HG02973 (cell line): ENCODE measurements around the gene NFKB1.

Experiments
- ATAC-seq: cut with Tn5 transposase; IDR thresholded peaks from one replicate; pipeline ENCODE4 v1.9.1; 2021; ENCODE audit warnings: moderate library complexity; ENCODE audit not compliant: unreplicated experiment

The NFKB1 gene

GRCh38 chr4:102530986-102531385 is 29.8 kb downstream of the NFKB1 start:
- no peak for ATAC-seq

GRCh38 chr4:102531462-102531861 is 30.3 kb downstream of the NFKB1 start:
- no peak for ATAC-seq

DNA sequence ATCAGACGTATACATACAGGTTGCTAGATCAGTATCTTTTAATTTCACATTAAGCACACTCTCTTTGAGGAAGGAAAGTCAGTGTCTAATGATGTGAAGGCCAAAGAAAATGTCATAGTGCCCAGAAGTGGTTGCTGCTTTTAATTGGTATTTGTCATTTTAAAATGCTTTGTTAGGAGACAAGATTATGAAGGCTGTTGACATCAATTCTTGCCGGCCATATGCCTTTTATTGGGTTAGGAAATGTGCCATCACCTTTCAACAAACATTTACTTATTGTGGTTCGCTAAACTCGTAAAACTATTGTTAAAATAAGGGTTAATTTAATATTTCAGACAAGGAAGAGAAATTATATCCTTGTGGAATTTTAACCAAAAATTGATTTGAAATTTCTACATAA is 32.2 kb downstream of the NFKB1 start:
- no peak for ATAC-seq

- ATAC-seq = no peak
Measured at GRCh38 chr4:102533904-102534303, 32.7 kb downstream of the NFKB1 start.

- ATAC-seq = no peak
Measured at GRCh38 chr4:102534845-102535244, 33.7 kb downstream of the NFKB1 start.

DNA sequence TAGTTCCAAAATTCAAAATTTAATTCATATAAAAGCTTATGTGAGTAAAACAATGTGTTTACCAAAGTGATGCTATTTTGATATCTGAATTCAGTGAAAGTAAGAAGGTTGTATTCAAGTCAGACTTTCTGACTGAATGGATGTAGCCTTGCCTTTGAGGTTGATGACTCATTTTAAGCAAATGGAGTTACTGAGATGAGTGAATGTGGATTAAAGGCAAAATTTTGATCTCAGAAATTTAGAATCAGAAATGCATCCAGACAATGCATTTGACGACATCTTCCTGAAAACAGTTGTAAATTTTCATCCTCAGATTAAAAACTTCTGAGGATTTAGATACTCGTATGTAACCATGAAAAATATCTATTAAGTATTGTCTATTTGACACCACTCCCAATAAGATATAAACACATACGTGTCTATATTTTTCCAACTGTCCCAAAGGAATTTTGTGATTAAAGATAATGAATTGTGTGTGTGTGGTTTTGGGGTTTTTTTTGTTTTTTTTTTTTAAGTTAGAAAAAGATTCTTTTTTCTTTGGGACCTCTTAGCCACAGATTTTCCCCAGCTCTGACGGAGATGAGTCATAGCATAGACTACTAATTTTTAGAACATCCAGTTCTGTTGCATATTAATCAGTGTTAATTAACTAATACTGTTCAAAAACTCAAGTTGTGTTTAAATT is 34.4 kb downstream of the NFKB1 start:
- ATAC-seq = peak; percentile 79

- ATAC-seq = no peak
Measured at GRCh38 chr4:102536768-102537167, 35.6 kb downstream of the NFKB1 start.

DNA sequence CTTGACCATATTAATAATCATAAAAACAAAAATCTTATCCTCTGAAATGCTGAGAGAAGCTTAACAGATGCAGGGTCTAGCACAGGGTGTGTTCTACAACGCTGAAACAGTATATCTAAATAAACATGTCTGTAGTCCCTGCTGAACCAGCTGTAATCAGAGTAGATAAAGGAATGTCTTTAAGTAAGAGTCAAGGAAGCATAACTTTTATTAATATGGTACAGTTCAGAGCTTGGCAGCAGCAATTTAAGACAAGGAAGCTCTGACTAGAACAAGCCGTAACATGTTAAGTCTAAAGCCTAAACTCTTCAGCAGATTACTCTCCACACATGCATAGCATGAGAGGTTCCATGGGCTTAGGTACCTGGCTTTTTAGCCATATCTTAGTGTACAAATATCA is 36.1 kb downstream of the NFKB1 start:
- ATAC-seq = no peak

- no peak for ATAC-seq
Measured at GRCh38 chr4:102541697-102542096, 40.5 kb downstream of the NFKB1 start.

DNA sequence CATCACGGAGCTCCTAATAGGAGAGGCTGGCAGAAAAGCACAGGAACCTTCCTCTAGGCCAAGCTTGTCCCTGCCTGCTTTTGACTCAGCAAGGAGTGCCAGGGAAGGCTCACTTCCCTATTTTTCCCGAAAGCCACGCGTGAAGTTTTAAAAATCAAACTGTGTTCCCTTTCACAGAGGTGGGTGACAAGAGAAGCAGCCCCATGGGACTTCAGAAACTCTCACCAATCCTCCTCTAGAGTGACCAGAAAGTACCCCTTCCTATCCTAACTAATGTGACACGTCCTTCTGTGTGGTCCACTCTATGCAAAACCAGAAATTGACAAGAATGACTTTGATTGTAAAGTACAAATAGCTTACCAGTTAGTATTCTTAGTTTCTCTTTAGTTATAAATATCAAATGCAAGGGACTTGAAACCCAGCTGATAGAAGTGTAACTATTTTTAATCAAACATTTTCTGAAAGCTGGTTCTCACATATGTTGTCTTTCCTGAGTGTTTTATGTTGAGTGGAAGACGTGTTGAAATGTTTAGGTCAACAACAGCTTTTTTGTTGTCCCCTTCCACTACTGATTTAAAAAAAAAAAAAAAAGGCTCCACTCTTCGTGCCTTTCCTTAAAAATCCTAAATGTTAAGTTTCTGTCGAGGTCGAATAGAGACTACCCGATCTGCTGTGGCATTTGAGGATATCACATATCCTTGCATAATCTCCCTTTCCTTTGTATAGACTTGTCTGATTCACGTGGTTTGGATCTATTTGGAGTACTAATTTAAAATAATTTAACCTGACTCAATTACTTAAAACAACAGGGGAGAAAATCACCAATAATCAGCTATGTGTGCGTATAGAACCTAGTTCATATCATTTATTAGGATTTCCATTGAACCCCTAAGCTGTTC is 42.1 kb downstream of the NFKB1 start:
- ATAC-seq = peak; percentile 80

DNA sequence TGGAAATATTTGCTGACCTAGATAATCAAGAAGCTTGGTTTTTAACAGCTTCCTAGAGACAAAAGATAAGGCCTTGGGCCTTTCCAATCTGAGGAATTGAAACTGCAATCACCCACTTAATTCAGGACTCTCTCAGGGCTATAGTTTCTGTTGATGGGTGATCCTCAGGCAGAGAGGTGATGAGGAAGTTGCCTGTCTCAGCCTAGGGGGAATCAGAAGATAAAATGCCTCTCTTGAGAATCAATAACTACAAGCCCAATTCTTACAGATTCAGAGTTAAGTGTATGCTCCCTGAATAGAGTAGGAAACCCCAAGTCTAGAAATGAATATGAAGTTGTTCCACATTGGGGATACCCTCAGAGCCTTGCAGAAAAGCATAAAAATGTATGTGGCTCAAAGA is 45.5 kb downstream of the NFKB1 start:
- ATAC-seq = peak; percentile 43

DNA sequence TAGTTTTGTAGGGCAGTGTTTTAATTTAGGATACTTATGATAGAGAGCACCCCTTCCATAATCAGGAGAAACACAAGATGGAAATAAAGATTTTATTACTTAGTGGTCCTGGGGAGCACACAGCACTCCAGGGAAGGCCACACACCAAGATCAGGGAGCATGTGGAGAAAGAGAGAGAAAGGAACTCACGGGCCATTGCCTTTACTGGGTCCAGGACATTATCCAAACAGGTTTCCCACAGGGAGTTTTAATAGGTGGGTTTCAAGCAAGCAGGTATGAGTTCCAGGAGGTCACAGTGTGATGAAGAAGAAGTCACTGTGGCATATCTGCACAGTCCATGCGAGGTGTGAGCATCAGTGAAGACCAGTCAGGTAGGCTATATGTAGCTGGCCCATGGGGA is 46.8 kb downstream of the NFKB1 start:
- ATAC-seq = no peak

DNA sequence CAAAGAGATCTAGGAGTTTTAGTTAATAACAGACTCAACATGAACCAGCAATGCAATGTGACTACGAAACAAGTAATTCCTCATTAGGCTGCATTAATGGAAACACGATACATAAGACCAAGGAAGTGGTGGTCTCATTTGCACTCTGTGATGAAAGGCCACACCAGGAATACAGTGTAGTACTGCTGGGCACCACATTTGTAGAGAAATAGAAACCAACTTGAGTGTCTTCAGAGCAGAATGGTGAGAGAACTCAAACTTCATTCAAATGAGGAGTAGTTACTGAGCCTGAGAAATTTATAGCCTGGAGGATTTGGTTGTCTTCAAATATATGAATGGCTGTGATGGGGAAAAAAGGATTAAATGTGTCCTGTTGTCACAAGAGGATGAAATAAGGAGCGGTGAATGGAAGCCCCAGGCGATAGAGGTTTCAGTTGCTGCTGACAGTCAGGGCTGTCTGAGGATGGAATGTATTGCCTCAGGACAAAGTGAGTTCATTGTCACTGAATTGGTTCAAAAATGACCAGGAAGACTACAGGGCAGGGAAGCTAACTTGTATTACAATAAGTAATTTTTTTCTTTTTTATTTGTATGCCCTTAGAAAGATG is 50.9 kb downstream of the NFKB1 start:
- no peak for ATAC-seq

DNA sequence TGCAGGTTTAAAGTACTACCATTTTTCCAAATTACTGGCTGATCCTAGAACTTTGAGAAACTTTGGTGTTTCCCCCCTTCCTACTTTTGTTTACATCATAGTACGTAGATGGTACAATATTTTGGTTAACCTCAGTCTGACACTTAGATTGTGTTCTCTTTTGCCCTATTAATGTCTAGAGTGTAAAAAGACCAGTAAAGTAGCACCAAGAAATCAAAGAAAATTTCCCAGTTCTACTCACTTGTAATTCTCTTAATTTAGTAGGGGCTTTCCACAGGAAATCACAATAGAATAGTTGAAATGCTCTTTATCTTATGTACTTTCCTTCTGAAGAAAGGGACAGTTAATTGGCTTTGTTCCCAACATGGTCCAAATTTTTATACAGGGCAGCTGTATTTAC is 51.6 kb downstream of the NFKB1 start:
- no peak for ATAC-seq

- ATAC-seq = no peak
Measured at GRCh38 chr4:102553982-102554381, 52.8 kb downstream of the NFKB1 start.

GRCh38 chr4:102554482-102554881 is 53.3 kb downstream of the NFKB1 start:
- ATAC-seq = no peak

DNA sequence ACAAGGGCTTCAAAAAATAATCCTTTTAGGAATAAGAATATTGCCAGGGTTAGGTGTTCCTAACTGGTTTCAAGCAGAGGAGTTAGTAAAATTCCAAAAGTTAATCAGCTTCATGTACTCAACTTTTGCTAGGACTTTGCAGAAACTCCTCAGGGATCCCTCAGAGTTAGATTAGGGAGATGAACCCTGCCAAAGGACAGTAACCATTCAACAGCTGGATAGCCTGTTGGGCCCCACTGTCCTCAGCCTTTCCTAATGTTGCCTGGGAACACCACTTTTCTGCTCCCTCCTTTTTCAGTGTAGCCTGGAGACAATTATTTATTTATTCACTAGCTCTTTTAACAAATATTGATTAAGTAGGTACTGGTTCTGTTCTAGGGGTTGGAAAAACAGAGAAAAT is 53.8 kb downstream of the NFKB1 start:
- no peak for ATAC-seq

GRCh38 chr4:102557636-102558035 is 56.5 kb downstream of the NFKB1 start:
- no peak for ATAC-seq

DNA sequence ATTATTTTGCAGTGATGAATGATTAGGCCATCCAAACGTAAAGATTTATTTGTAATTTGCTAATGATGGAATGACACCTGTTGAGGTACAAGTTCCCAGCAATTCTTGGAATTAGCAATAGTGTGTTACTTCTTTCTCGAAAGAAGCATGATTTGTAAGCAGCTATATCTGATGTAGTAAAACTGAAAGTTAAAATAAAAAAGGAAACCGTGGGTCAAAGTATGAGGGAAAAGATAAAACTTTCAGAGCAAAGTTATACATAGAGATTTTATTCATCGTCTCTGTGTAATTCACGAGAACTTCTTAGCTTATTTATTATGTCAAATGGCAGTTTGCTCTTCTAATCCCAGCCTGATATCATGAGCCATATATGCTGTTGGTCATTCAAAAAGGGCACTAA is 59.0 kb downstream of the NFKB1 start:
- ATAC-seq = no peak

- no peak for ATAC-seq
Measured at GRCh38 chr4:102560571-102561341, 59.6 kb downstream of the NFKB1 start.

DNA sequence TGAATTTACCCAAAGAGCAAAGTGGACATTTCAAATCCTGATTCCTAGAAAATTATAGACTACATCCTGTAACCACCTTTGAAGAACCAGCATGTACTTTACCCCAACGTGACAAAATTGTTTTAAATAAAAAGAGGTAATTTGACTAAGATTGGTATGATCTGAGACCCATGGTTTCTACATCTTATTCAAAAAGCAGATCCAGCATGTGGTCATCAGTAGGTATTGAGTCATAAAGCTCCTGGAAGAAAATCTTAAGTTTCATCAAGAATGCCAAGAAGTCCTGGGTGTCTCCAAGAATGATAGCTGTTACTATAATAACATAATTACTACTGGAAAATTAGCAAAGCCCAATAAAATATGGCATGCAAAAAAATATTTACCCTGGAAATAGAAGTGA is 61.8 kb downstream of the NFKB1 start:
- no peak for ATAC-seq
